ENCODE results near the gene ADAMTS2.

ADAMTS2 gene

GRCh38 chr5:179306191-179307012 lies 38.9 kb downstream of the ADAMTS2 start:
- TF ChIP-seq CTCF (conservative IDR thresholded peaks at IDR 0.05): no peak
- no peak overlapping the region for H3K27ac ChIP-seq

GRCh38 chr5:179304871-179305270 lies 40.4 kb downstream of the ADAMTS2 start:
- H3K27ac ChIP-seq: no peak overlapping the region
- TF ChIP-seq CTCF (conservative IDR thresholded peaks at IDR 0.05): no peak

GRCh38 chr5:179304466-179304865 lies 40.8 kb downstream of the ADAMTS2 start:
- no peak overlapping the region for H3K27ac ChIP-seq
- TF ChIP-seq CTCF (conservative IDR thresholded peaks at IDR 0.05): no peak

- TF ChIP-seq CTCF (conservative IDR thresholded peaks at IDR 0.05): no peak
- no peak overlapping the region for H3K27ac ChIP-seq
Observed at GRCh38 chr5:179303451-179304200, 41.6 kb downstream of the ADAMTS2 start.

- H3K27ac ChIP-seq: no peak overlapping the region
- no peak for TF ChIP-seq CTCF (conservative IDR thresholded peaks at IDR 0.05)
Observed at GRCh38 chr5:179302499-179303185, 42.6 kb downstream of the ADAMTS2 start.

GRCh38 chr5:179301796-179302195 lies 43.5 kb downstream of the ADAMTS2 start:
- no peak for TF ChIP-seq CTCF (conservative IDR thresholded peaks at IDR 0.05)
- no peak overlapping the region for H3K27ac ChIP-seq

GRCh38 chr5:179301376-179301775 lies 43.9 kb downstream of the ADAMTS2 start:
- TF ChIP-seq CTCF (conservative IDR thresholded peaks at IDR 0.05): no peak
- no peak overlapping the region for H3K27ac ChIP-seq

Measured in VCaP (cell line).